GM12892 (cell line): ENCODE results near the gene PLEKHA6.

Experiments used
- POLR2A ChIP-seq: IDR thresholded peaks from 2 replicates; pipeline ENCODE4 v1.6.1; 2011; ENCODE audit warnings: low read depth, low read length, control low read depth
- POLR2AphosphoS5 ChIP-seq: IDR thresholded peaks from 2 replicates; pipeline ENCODE4 v1.6.1; 2011; ENCODE audit warnings: low read depth, low read length, control low read depth
- TAF1 ChIP-seq: IDR thresholded peaks from 2 replicates; pipeline ENCODE4 v1.6.1; 2011; ENCODE audit warnings: low read depth, mild to moderate bottlenecking, control low read depth, low read length, borderline replicate concordance

- TF ChIP-seq POLR2A = no peak
- no peak for TF ChIP-seq POLR2AphosphoS5
- TF ChIP-seq TAF1 = no peak
These were observed 170.6 kb downstream of the PLEKHA6 start for GRCh38 chr1:204188959-204189639.
